CD14-positive monocyte (primary cell): ENCODE data around the gene SYNE1. TPM values are rescaled to one million over a fixed set of nuclear protein-coding genes. Genes with fewer than 3 reads are reported as not detected.

Source experiments
- DNase-seq, 3 donors: peaks; one replicate each; pipeline ENCODE4 v3.0.0-alpha.2; 2011 to 2022
- H2AFZ ChIP-seq: 2 replicates; pipeline ENCODE4 v1.6.0; 2012; ENCODE audit warnings: mild to moderate bottlenecking, low read depth, low read length, inconsistent platforms; ENCODE audit not compliant: insufficient read depth, poor library complexity, severe bottlenecking
- H3K27ac ChIP-seq, 2 donors: 1 replicate in 1 of 2; 2 replicates in 1 of 2; pipeline ENCODE4 v1.5.1; 2012 to 2013; ENCODE audit warnings: low read length in 2 of 2, control low read depth in 1 of 2, inconsistent platforms in 1 of 2, low read depth in 1 of 2, mild to moderate bottlenecking in 1 of 2
- H3K27me3 ChIP-seq, 2 donors: one replicate each; pipeline versions ENCODE4 v1.6.0 to v1.6.1; 2011 to 2013; ENCODE audit warnings: low read length in 2 of 2; ENCODE audit not compliant: control insufficient read depth in 2 of 2, insufficient read depth in 2 of 2
- H3K36me3 ChIP-seq, 2 donors: replicated peaks in 1 of 2; 1 replicate in 1 of 2; 2 replicates in 1 of 2; pipeline versions ENCODE4 v1.5.1 to v1.6.1; 2012 to 2013; ENCODE audit warnings: low read length in 2 of 2, control low read depth in 1 of 2, inconsistent platforms in 1 of 2, mild to moderate bottlenecking in 1 of 2; ENCODE audit not compliant: insufficient read depth in 2 of 2, control insufficient read depth in 1 of 2
- H3K4me1 ChIP-seq, 2 donors: 1 replicate in 1 of 2; 2 replicates in 1 of 2; pipeline versions ENCODE4 v1.5.1 to v1.6.1; 2012 to 2013; ENCODE audit warnings: low read length in 2 of 2, control low read depth in 1 of 2, inconsistent platforms in 1 of 2, mild to moderate bottlenecking in 1 of 2, moderate library complexity in 1 of 2; ENCODE audit not compliant: insufficient read depth in 2 of 2, control insufficient read depth in 1 of 2
- H3K4me2 ChIP-seq: replicated peaks from 2 replicates; pipeline ENCODE3; 2012; ENCODE audit warnings: low read length, moderate library complexity, mild to moderate bottlenecking; ENCODE audit not compliant: poor library complexity, severe bottlenecking; ENCODE audit errors: extremely low read depth
- H3K4me3 ChIP-seq, 3 experiments: fragments of 200-600 bp in 1 of 3; sonication (generic) in 1 of 3; replicated peaks in 1 of 3; 1 replicate in 2 of 3; 2 replicates in 1 of 3; pipeline ENCODE4 v1.5.1; 2011 to 2013; ENCODE audit warnings: low read length in 3 of 3, mild to moderate bottlenecking in 3 of 3, control low read depth in 2 of 3, low read depth in 2 of 3, inconsistent platforms in 1 of 3, moderate library complexity in 1 of 3
- H3K79me2 ChIP-seq: 2 replicates; pipeline ENCODE4 v1.6.0; 2012; ENCODE audit warnings: mild to moderate bottlenecking, control low read depth, inconsistent platforms, low read length, moderate library complexity; ENCODE audit not compliant: insufficient read depth
- H3K9ac ChIP-seq: 2 replicates; pipeline ENCODE4 v1.6.0; 2017; ENCODE audit warnings: low read length, mild to moderate bottlenecking; ENCODE audit not compliant: insufficient read depth, poor library complexity, severe bottlenecking
- H3K9me3 ChIP-seq, 2 donors: replicated peaks in 1 of 2; 1 replicate in 1 of 2; 2 replicates in 1 of 2; pipeline versions ENCODE4 v1.5.1 to v1.6.1; 2012 to 2013; ENCODE audit warnings: low read length in 2 of 2, control low read depth in 1 of 2; ENCODE audit not compliant: control insufficient read depth in 1 of 2, insufficient read depth in 1 of 2
- H4K20me1 ChIP-seq: 2 replicates; pipeline ENCODE4 v1.6.0; 2012; ENCODE audit warnings: mild to moderate bottlenecking, low read length, control low read depth, moderate library complexity; ENCODE audit not compliant: insufficient read depth
- H3K27ac Mint-ChIP-seq, 7 donors: one replicate each; pipeline ENCODE4 v1.8.0; 2020; ENCODE audit warnings: mild to moderate bottlenecking in 7 of 7, mixed read lengths in 7 of 7, moderate library complexity in 6 of 7, inconsistent platforms in 2 of 7
- H3K27me3 Mint-ChIP-seq, 3 donors: one replicate each; pipeline ENCODE4 v1.8.0; 2021 to 2022; ENCODE audit warnings: low read depth in 3 of 3, mild to moderate bottlenecking in 3 of 3, mixed read lengths in 3 of 3, moderate library complexity in 3 of 3, inconsistent platforms in 1 of 3
- H3K36me3 Mint-ChIP-seq, 2 donors: one replicate each; pipeline ENCODE4 v1.8.0; 2020; ENCODE audit warnings: mixed read lengths in 2 of 2, inconsistent platforms in 1 of 2, mild to moderate bottlenecking in 1 of 2
- H3K4me1 Mint-ChIP-seq: one replicate; pipeline ENCODE4 v1.8.0; 2020; ENCODE audit warnings: mild to moderate bottlenecking, mixed read lengths
- H3K4me3 Mint-ChIP-seq, 2 donors: one replicate each; pipeline ENCODE4 v1.8.0; 2020; ENCODE audit warnings: mild to moderate bottlenecking in 2 of 2, mixed read lengths in 2 of 2, moderate library complexity in 1 of 2
- H3K9me3 Mint-ChIP-seq, 7 donors: one replicate each; pipeline ENCODE4 v1.8.0; 2020 to 2022; ENCODE audit warnings: mixed read lengths in 7 of 7, mild to moderate bottlenecking in 6 of 7, moderate library complexity in 6 of 7, inconsistent platforms in 2 of 7
- WGBS: methylation state at CpG from one replicate; pipeline ENCODE4 v1.1.5; 2013; ENCODE audit warnings: missing lambda C conversion rate; ENCODE audit not compliant: insufficient coverage; 5-methylcytosine and 5-hydroxymethylcytosine counted together
- intact Hi-C, 2 donors: fragments of 100-400 bp; cut with micrococcal nuclease; formaldehyde crosslinking; loops; one replicate each; pipeline versions ENCODE4 v1.15.0 to v1.15.1; 2023
- polyA plus RNA-seq, 3 donors: library from polyadenylated mRNA; depleted of rRNA in 1 of 3; unstranded in 2 of 3; stranded (reverse) in 1 of 3; fragments of 300-500 nt in 2 of 3; fragments of >200 nt in 1 of 3; fragmentation: Illumina TruSeq in 2 of 3; gene quantifications; 1 replicate in 2 of 3; 2 replicates in 1 of 3; pipeline ENCODE4 v1.2.3, GENCODE V29; 2012 to 2021
- TF ChIP-seq, protein P1 (sequence below): fragments of 200-600 bp; IDR thresholded peaks from one replicate; pipeline ENCODE4 v1.8.0; 2022; ENCODE audit warnings: antibody characterized with exemption, mild to moderate bottlenecking

The SYNE1 gene
- polyA plus RNA-seq, 3 donors, result 3.7 to 24.5 (median 8.1) TPM

DNA sequence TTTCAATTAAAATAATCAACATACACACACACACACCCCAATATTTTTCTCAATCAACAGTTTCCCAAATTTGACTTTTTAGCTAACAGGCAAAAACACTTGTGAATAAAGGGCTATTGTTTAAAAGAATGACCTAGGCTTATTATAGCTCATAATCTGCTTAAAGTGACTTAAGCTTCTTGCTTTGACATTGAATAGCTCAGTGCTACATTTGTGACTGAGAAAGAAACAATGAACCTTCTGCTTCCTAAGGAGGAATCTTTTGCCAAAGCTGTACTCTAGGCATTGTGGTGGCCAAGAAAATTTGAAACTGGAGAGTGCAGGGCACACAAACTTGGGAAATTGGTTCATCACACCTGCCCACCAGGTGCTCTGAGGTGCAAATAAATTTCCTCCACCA is 282.0 kb downstream of the SYNE1 start:
- Histone ChIP-seq H3K79me2 (no peaks in the 10 kb centered on the region), H3K9me3 (no peaks in the 10 kb centered on the region), H3K27ac (no peak overlapping the region), H3K4me3 (no peak overlapping the region), H2AFZ (no peak overlapping the region), H4K20me1 (no peaks in the 10 kb centered on the region), H3K36me3 (peaks cover 0 to 46% of the 10 kb centered on the region in 2 donors), H3K9ac (no peak overlapping the region), H3K27me3 (no peaks in the 10 kb centered on the region), H3K4me2 (no peak overlapping the region), H3K4me1 (no peaks in the 10 kb centered on the region)
- H3K36me3 Mint-ChIP-seq, result peaks cover 35 to 42% of the 10 kb centered on the region in 2 donors
- peaks cover 3% of the 10 kb centered on the region for H3K4me1 Mint-ChIP-seq
- H3K4me3 Mint-ChIP-seq, result no peak overlapping the region
- H3K27ac Mint-ChIP-seq, result no peak overlapping the region
- intact Hi-C loops, result no loop called here
- no peaks in the 10 kb centered on the region for H3K27me3 Mint-ChIP-seq
- TF ChIP-seq, protein P1, sequence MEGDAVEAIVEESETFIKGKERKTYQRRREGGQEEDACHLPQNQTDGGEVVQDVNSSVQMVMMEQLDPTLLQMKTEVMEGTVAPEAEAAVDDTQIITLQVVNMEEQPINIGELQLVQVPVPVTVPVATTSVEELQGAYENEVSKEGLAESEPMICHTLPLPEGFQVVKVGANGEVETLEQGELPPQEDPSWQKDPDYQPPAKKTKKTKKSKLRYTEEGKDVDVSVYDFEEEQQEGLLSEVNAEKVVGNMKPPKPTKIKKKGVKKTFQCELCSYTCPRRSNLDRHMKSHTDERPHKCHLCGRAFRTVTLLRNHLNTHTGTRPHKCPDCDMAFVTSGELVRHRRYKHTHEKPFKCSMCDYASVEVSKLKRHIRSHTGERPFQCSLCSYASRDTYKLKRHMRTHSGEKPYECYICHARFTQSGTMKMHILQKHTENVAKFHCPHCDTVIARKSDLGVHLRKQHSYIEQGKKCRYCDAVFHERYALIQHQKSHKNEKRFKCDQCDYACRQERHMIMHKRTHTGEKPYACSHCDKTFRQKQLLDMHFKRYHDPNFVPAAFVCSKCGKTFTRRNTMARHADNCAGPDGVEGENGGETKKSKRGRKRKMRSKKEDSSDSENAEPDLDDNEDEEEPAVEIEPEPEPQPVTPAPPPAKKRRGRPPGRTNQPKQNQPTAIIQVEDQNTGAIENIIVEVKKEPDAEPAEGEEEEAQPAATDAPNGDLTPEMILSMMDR, result no peak
- no peak for DNase-seq
- H3K9me3 Mint-ChIP-seq, result no peaks in the 10 kb centered on the region

DNA sequence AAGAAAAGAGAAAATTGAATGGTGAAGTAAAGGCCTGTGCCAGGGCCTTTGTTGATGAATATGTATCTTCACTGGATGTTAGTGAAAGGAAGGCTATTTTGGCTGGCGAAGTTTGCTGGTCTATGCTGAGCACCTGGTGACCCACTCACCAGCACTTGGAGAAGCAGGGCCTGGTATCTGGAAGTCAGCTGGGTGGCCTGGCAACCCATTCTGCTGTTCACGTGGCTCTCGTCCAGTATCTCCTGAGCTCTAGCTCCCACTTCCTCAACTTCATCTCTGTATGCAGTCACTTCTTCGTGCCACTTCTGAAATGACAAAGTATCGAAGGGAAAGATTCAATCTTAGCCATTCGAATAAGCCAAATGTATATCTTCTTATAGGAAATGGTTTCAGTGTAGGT is 283.7 kb downstream of the SYNE1 start:
- Histone ChIP-seq H2AFZ (no peak overlapping the region), H3K4me3 (no peak overlapping the region), H3K79me2 (no peaks in the 10 kb centered on the region), H3K4me2 (no peak overlapping the region), H3K27me3 (no peaks in the 10 kb centered on the region), H3K9me3 (no peaks in the 10 kb centered on the region), H3K4me1 (no peaks in the 10 kb centered on the region), H3K27ac (no peak overlapping the region), H3K36me3 (peaks cover 0 to 52% of the 10 kb centered on the region in 2 donors), H3K9ac (no peak overlapping the region), H4K20me1 (no peaks in the 10 kb centered on the region)
- no peaks in the 10 kb centered on the region for H3K27me3 Mint-ChIP-seq
- intact Hi-C loops, result no loop called here
- 70% methylated on average over 2 of the region's 6 CpGs for WGBS
- H3K27ac Mint-ChIP-seq, result no peak overlapping the region
- H3K36me3 Mint-ChIP-seq, result peaks cover 40 to 52% of the 10 kb centered on the region in 2 donors
- no peak overlapping the region for H3K4me3 Mint-ChIP-seq
- no peaks in the 10 kb centered on the region for H3K9me3 Mint-ChIP-seq
- TF ChIP-seq, protein P1, result no peak
- no peak for DNase-seq
- peaks cover 3% of the 10 kb centered on the region for H3K4me1 Mint-ChIP-seq
